Endothelial cell of hepatic sinusoid (primary cell): ENCODE measurements around the gene SENP6.

ENCODE experiments used
- in situ Hi-C: cut with HindIII; loops from 2 replicates; pipeline ENCODE4 v1.10.0; 2017; ENCODE audit warnings: low sequenced_read_pairs

Gene SENP6

DNA sequence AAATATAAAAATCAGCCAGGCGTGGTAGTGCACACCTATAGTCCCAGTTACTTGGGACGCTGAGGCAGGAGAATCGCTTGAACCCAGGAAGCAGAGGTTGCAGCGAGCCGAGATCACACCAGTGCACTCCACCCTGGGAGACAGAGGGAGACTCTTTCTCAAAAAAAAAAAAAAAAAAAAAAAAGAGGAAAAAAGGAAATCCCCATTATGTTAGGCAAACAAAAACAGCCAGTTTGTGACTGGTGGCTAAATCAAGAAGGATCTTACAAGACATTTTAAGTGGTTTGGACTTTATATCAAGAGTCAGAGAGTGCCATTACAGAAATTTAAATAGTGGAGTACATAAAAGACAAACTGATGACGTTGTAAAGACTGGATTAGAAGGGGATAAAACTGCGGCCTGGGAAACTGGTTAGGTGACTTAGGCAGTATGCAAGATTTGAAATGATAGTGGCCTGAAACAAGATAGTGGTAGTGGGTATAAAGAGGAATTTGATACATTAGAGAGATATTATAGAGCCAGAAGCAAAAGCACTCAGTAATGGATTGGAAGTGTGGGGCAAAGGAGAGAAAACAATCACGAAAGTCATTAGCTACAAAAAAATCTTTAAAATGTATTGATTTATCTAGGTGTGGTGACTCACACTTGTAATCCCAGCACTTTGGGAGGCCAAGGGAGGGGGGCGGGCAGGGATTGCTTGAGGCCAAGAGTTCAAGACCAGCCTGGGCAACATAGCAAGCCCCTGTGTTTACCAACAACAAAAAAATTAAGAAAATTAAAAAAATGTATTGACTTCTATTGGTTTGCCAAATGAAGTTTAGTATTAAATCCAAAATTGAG, 145.7 kb downstream of the SENP6 start:
- in situ Hi-C loops = no loop called here

DNA sequence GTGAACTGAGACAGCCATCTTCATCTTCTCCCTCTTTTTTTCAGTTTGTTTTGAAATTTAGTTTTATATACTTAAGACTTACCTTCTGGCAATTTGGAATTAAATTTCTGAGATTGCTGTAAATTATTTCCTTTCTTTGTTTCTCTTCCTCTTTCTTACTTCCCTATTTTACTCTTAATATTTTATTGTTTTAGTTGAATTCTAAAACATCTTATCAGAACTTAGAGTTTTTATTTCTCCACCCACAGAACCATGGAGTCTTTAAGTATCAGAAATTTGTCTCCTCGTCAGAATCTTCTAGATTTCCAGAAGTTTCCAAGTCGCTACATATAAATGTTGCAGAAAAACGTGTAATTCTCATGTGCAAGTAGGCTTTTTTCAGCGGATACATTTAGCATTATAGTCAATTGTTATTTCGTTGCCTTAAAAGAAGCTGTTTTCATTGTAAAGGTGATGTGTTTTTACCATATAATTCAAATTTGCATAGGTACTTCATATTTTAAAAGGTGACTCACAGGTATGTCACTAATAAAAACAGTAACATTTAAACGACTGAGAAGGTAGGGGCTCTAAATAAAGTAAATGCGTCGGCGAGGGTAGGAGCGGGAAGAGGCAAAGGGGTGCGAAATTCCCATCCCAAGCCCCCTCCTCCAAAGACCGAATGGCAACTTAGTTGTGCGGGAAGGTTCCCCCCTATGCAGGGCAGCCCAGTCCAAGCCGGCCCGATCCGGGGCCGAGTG, 146.5 kb downstream of the SENP6 start:
- in situ Hi-C loops = no loop called here

DNA sequence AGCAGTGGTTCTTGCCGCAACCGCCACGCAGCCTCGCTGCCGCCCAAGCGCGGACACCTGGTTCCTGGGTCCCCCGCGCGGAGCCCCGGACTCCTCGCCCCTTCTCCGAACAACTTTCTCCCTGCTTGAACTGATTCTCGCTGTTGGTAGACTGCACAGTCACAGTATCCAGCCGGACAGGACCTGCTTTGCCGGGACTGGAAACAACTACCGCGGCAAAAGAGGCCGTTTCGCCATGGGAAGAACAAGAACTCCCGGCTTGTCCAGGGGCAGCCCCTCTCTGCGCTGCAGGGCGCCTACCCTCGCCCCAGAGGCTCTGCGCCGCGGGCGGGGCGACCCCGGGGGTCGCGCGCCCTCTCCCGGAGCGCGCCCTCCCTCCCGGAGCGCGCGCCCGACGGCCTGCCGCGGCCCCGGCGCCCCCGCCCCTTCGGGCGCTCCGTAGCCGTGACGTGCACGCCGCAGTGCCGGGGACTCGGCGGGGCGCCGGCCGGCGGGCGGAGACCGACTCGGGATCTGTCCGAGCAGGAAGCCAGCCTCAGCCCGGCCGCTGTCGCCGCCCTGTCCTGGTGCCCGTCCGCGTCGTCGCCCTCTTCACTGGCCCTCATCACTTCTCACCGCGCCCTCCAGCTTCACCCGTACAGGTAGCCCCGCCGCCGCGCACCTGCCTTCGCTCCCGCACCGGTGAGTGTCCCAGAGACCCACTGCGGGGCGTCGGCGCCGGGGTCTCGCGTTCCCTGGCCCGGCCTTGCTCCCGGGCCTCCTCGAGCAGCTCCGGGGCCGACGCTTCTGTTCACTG, 147.3 kb downstream of the SENP6 start, which contains the start of gene MYO6:
Gene MYO6, plus strand, starts transcription at position 497 of the 796 bp plus-strand sequence. CDS start 68,309 bp downstream, outside the sequence.
- in situ Hi-C loops = no loop called here

DNA sequence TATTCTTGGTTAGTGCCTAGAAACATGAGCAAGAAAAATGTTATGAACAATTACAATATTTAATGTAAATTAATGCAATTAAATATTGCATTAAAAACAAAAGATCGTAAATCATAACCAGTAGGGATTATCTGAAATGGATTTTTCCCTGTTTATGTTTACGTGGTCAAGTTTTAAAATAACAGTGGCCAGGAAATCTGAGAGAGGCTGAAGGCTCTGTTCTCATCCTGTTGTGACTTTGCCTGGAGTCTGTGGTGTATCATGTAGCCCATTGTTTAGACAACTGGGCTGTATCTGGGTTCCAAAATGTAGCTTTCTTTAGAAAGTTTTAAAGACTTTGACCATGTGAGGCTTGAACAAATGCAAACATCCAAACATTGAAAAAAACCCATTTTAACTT, 149.8 kb downstream of the SENP6 start:
- in situ Hi-C loops = no loop called here

DNA sequence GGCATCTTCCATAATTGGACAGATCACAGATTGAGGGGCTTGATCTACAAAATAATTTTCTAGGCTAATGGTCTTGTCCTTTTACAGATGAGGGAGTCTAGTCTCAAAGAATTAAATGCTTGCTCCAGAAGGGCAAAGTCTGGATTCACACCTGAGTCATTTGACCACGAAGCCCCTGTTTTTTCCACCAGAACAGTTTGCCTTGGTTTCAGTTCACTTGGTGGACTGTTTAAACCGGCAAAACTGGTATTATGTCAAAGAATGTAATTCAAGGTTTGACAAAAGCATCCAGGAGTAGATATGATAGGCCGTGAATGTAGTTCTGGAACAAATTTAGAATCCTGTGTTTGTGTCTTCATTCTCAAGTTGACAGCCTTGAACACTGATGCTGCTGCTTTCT, 150.7 kb downstream of the SENP6 start:
- in situ Hi-C loops = no loop called here

DNA sequence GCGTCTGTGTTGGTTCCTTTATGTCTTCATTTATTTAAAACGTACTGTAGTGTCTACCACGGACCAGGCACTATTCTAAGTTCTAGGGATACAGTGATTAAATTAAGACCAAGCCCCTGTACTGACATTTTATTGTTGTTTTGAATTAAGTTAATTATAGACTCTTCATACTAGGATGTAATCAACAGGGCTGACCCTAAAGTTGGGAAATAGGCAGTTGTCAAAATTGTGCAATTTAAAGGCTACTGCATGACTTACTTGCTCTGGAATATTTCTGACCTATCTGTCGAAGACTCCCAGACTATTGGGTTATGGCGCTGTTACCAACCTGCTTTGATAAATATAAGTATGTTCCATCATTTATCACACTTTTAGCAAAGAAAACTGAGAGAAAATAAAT, 154.0 kb downstream of the SENP6 start:
- in situ Hi-C loops = no loop called here

DNA sequence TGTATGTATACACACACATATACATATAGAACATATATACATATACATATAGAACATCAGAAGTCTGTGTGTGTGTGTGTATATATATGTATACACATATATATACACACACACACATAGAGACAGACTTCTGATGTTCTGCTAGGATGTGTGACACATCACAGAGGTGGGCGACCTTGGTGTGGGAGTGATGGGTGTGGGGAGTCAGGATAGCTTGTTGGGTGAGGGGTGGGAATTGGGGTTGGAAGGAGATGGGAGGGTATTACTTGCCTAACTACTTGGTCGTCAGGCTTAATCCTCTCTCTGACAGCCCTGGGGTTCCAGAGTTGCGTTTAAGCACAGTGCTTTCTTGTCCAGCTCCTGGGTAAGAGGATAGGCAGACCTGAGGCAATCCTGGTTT, 155.6 kb downstream of the SENP6 start:
- in situ Hi-C loops = no loop called here

DNA sequence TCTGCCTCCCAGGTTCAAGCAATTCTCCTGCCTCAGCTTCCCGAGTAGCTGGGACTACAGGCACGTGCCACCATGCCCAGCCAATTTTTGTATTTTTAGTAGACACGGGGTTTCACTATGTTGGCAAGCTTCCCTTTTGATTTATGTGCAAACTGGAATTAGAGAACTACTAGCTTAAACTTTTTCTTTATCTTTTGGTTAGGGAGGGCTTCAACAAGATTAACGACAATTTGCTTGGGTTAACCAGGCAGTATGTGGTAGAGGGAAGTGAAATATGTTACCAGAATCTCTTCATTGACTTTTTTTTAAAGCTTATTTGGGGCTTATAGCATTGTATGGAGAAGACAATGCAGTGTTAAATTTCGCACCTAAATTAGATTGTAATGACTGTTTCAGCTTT, 156.4 kb downstream of the SENP6 start:
- in situ Hi-C loops = no loop called here

DNA sequence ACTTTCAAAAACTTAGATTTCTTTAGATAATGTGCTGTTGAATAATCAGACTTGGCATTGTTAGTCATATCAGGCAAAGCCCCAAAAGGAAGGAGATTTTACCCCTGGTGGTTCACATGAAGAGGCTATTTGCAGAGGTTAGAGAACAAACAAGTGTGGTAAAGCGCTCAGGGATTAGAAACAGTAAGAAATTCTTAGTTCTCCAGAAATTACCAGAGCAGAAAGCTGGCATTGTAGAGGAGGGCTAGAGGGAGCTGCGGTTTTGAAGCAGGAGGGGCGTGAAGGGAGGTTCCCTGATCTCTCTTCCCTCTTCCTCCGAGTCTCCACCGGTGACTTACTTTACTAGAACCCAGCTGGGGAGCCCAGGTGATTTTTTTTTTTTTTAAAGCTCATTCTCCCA, 157.5 kb downstream of the SENP6 start:
- in situ Hi-C loops = no loop called here

DNA sequence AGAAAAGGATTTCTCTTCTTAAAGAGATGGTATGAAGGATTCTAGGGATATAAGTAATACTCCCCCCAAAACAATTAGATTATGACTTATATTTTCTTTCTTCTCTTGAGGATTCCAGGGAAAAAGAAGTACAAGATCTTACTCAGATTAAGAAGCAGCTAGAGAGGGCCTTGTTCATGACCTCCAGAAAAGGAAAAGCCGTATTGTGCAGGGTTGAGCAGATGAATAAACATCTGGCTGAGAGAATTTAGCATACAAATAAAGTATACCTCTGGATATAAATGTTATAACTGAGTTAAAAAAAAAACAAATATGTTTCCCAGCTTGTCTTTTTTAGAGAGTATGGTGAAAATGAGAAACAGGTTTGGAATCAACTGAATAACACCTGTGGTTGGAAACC, 158.6 kb downstream of the SENP6 start:
- in situ Hi-C loops = no loop called here

DNA sequence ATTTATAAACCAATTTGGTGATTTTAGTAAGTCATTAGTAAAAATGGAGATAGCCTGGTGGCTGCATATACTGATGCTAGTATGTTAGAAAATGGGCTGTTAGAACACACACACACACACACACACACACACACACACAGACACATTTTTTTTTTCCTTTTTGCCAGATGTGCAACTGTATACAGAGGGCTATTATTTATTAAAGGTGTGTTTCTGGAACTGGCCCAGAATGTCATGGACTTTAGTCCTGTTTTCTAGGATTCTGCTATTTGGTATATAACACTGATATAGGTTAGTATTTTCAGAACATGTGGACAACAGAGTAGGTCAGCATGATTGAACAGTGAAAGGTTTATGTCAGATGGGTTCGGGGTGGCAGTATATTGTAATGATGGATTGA, 159.8 kb downstream of the SENP6 start:
- in situ Hi-C loops = no loop called here

DNA sequence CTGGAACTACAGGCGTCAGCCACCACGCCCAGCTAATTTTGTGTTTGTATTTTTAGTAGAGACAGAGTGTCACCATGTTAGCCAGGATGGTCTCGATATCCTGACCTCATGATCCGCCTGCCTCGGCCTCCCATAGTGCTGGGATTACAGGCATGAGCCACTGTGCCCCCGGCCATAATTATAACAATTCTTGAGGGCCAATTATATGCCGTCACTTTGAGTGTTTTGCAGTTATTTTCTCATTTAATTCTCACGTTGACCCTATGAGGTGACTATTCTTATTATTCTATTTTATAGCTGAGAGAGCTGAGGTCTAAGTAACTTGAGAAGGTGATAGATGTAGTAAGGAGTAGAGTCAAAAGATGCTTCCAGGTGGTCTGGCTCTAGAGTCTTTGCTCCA, 160.4 kb downstream of the SENP6 start:
- in situ Hi-C loops = no loop called here

DNA sequence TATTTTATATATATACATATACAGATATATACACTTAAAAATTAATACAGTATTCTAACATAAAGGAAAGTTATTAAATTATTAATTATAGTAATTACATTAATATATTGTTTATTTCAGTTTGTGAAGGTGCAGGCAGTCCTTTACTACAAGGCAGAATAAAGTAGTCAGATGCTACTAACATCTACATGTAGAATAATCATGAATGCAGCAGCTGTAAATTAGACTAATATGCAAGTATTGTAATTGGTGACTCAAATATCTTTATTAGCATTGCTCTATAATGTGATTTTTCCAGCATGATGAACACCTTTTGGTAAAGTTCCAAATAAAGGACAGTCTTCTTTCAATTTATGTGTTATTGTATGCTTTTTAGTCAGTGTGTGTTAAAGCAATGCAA, 164.7 kb downstream of the SENP6 start:
- in situ Hi-C loops = no loop called here
